ENCODE measurements around the gene DAB1.

Gene DAB1

DNA sequence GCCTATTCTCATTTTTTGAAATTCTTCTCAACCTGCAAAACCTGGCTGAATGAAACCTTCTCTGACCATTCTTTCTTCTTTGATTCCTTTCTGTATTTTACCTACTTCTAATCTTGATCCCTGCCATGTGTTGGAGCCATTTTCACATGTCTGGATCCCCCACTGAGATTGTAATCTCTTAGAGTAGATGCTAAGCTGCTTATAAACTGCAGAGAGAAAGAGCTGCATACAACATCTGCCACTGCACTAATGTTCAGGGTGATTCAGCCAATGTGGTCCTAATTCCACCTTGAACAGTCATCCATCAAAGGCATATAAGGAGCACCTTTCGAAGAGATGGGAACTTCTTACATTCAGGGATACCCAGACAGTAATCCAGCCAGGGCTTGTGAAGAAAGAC is 16.2 kb upstream of the DAB1 start:
- no peak for TF ChIP-seq CTCF (IDR thresholded peaks at IDR 0.05; ENCODE audit: control insufficient read depth, insufficient read depth, low read depth, low read length, missing control alignments)
- H3K4me3 ChIP-seq (ENCODE audit: control insufficient read depth, low read depth, low read length) = no peak overlapping the region
- DNase-seq (ENCODE audit: low read depth) = no peak

GRCh38 chr1:57431400-57431799 is 7.5 kb upstream of the DAB1 start:
- no peak overlapping the region for H3K4me3 ChIP-seq (ENCODE audit: control insufficient read depth, low read depth, low read length)
- no peak for DNase-seq (ENCODE audit: low read depth)
- TF ChIP-seq CTCF (IDR thresholded peaks at IDR 0.05; ENCODE audit: control insufficient read depth, insufficient read depth, low read depth, low read length, missing control alignments) = no peak

DNA sequence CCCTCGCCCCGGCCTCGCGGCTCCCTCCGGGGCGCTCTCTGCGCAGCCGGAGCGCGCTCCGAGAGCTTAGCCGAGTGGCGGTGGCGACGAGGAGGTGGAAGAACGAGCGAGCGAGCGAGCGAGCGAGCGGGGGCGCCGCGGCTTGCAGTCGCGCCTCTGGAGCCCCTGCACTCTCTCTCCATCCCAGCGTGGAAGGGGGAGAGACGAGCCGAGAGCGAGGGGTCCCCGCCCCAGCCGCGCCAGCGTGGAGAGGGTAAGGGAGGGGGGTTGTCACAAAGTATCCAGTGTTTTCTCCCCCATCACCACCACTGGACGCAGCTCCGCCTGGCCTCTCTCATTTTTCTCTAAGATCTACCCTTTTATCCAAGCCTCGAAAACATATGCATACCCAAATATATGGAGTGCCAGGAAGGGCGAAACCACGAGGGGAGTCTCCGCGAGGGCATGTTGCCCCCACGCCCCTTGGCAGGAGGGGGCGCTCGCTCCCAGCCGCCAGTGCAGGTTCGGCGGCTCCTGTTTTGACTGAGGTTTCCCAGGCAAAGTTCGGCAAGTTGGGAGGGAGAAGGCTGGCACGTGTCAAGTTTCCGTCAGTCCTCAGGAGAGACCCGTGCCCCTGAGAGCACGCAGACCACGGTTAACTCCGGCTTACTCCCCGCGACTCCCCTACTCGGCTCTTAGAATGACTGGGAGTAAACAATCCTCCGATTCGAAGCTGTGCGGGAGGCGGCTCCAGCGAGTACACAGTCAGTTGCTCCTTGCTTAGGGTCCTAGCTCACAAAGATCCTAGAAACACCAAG is 569 bp upstream of the DAB1 start:
- DNase-seq (ENCODE audit: low read depth) = no peak
- TF ChIP-seq CTCF (IDR thresholded peaks at IDR 0.05; ENCODE audit: control insufficient read depth, insufficient read depth, low read depth, low read length, missing control alignments) = peak; percentile 90
- H3K4me3 ChIP-seq (ENCODE audit: control insufficient read depth, low read depth, low read length) = peak overlapping the region; percentile 50

DNA sequence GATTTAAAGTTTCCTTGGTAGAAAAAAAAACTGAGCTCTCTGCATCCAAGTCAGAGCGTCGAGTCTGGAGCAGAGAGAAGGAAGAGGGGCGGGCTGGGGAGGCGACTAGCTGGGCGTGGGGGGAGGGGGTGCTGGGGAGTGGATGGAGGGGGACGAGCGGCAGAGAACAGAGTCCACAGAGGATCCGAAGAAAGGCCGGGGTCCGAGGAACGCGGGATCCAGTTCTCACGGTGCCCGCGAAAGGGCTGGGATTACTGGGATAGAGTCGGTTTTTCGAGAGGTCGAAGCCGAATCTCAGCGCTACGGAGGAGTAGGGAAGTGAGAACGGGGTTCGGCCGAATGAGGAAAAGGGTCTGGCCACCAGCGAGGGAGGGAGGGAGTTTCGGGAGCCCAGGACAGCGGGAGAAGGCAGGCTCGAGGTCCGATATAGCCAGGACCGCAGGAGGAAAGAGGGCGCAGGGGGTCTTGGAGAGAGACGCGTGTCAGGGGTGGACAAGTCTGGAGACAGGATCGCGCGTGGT is 665 bp downstream of the DAB1 start:
- TF ChIP-seq CTCF (IDR thresholded peaks at IDR 0.05; ENCODE audit: control insufficient read depth, insufficient read depth, low read depth, low read length, missing control alignments) = no peak
- no peak for DNase-seq (ENCODE audit: low read depth)
- H3K4me3 ChIP-seq (ENCODE audit: control insufficient read depth, low read depth, low read length) = peak overlapping the region; percentile 45

GRCh38 chr1:57422271-57423134 is 1.4 kb downstream of the DAB1 start:
- peak; percentile 25 for TF ChIP-seq CTCF (IDR thresholded peaks at IDR 0.05; ENCODE audit: control insufficient read depth, insufficient read depth, low read depth, low read length, missing control alignments)
- H3K4me3 ChIP-seq (ENCODE audit: control insufficient read depth, low read depth, low read length) = peak overlapping the region; percentile 45
- DNase-seq (ENCODE audit: low read depth) = no peak

- no peak for DNase-seq (ENCODE audit: low read depth)
- no peak overlapping the region; the same call in 1 of the 2 replicates for H3K4me3 ChIP-seq (ENCODE audit: control insufficient read depth, low read depth, low read length)
- no peak for TF ChIP-seq CTCF (IDR thresholded peaks at IDR 0.05; ENCODE audit: control insufficient read depth, insufficient read depth, low read depth, low read length, missing control alignments)
These were observed 2.1 kb downstream of the DAB1 start for GRCh38 chr1:57421806-57422205.
